HCT116 (cell line): ENCODE measurements around the gene SRL. TPM values are rescaled to one million over a fixed set of nuclear protein-coding genes. Genes with fewer than 3 reads are reported as not detected.

Source experiments
- ATAC-seq: fragments of 200-7000 bp; cut with Tn5 transposase; 2 replicates; pipeline ENCODE4 v1.9.1; 2020; ENCODE audit warnings: mild to moderate bottlenecking, moderate library complexity
- BruUV-seq: library from RNA; stranded (reverse); fragments of 400-500 nt; replicated peaks from 2 replicates; lab custom pipeline; 2021; lab: Mats Ljungman, UMichigan
- CTCF ChIA-PET: fragments of 300-600 bp; sonication (Branson Sonifier 250); formaldehyde crosslinking; loops from one replicate; lab custom pipeline; 2021; ENCODE audit warnings: antibody characterized with exemption; lab: Charles Lee
- POLR2A ChIA-PET: fragments of 300-600, 350-600 bp; sonication (Branson Sonifier 250); formaldehyde crosslinking; loops from one replicate; lab custom pipeline; 2021; ENCODE audit warnings: antibody characterized with exemption; lab: Charles Lee
- RAD21 ChIA-PET, 2 experiments: fragments of 300-600 bp; sonication (Branson Sonifier 250); formaldehyde crosslinking; loops; one replicate each; lab custom pipeline; 2023; ENCODE audit warnings: low total read pairs in 2 of 2; ENCODE audit not compliant: uncharacterized antibody in 2 of 2, unreplicated experiment in 2 of 2, low non-redundant PET in 1 of 2; lab: Charles Lee
- DNase-seq: peaks from one replicate; pipeline ENCODE4 v3.0.0-alpha.2; 2010; ENCODE audit warnings: low read depth, low spot score
- H2AFZ ChIP-seq: fragments of 200-600 bp; shearing (Covaris generic), sonication (generic); 2 replicates; pipeline ENCODE4 v1.6.1; 2017; ENCODE audit warnings: low read depth, mixed run types, mixed read lengths, antibody characterized with exemption, low read length; ENCODE audit not compliant: poor library complexity, severe bottlenecking
- H3K27ac ChIP-seq: 2 replicates; pipeline ENCODE4 v1.5.1; 2012; ENCODE audit warnings: low read depth, low read length
- H3K27me3 ChIP-seq: fragments of 200-600 bp; sonication (generic); 2 replicates; pipeline ENCODE4 v1.6.1; 2016; ENCODE audit warnings: mixed run types, low read length, mixed read lengths; ENCODE audit not compliant: insufficient read depth
- H3K36me3 ChIP-seq, 2 experiments: fragments of 200-500 bp in 1 of 2; fragments of 200-600 bp in 1 of 2; sonication (Bioruptor generic) in 1 of 2; sonication (generic) in 1 of 2; 2 replicates each; pipeline versions ENCODE4 v1.5.1 to v1.6.1; 2014 to 2016; ENCODE audit warnings: low read length in 2 of 2, inconsistent platforms in 1 of 2, mixed read lengths in 1 of 2, mixed run types in 1 of 2; ENCODE audit not compliant: insufficient read depth in 2 of 2, control insufficient read depth in 1 of 2
- H3K4me1 ChIP-seq, 2 experiments: fragments of 200-600 bp in 1 of 2; sonication (generic) in 1 of 2; 2 replicates each; pipeline versions ENCODE4 v1.5.1 to v1.6.1; 2012 to 2017; ENCODE audit warnings: low read length in 2 of 2, inconsistent platforms in 1 of 2, mild to moderate bottlenecking in 1 of 2, mixed read lengths in 1 of 2, mixed run types in 1 of 2, moderate library complexity in 1 of 2; ENCODE audit not compliant: insufficient read depth in 2 of 2, control insufficient read depth in 1 of 2
- H3K4me2 ChIP-seq: fragments of 200-600 bp; sonication (generic); 2 replicates; pipeline ENCODE4 v1.6.1; 2017; ENCODE audit warnings: mixed run types, low read length, mixed read lengths
- H3K4me3 ChIP-seq, 2 experiments: fragments of 200-600 bp in 1 of 2; sonication (generic) in 1 of 2; replicated peaks in 1 of 2; 2 replicates each; pipeline ENCODE4 v1.5.1; 2011 to 2016; ENCODE audit warnings: low read length in 2 of 2, control low read depth in 1 of 2, low read depth in 1 of 2, mild to moderate bottlenecking in 1 of 2, mixed read lengths in 1 of 2, mixed run types in 1 of 2
- H3K79me2 ChIP-seq: fragments of 200-600 bp; sonication (generic); 2 replicates; pipeline ENCODE4 v1.6.1; 2017; ENCODE audit warnings: mild to moderate bottlenecking, mixed run types, low read length, moderate library complexity, mixed read lengths; ENCODE audit not compliant: insufficient read depth
- H3K9ac ChIP-seq: fragments of 200-600 bp; sonication (generic); 2 replicates; pipeline ENCODE4 v1.6.1; 2016; ENCODE audit warnings: low read length, mixed read lengths
- H3K9me2 ChIP-seq: fragments of 200-600 bp; sonication (generic), shearing (Covaris generic); 2 replicates; pipeline ENCODE4 v1.6.1; 2017; ENCODE audit warnings: mixed run types, mild to moderate bottlenecking, moderate library complexity; ENCODE audit not compliant: insufficient read depth
- H3K9me3 ChIP-seq, 2 experiments: fragments of 200-500 bp in 1 of 2; fragments of 200-600 bp in 1 of 2; sonication (Bioruptor generic) in 1 of 2; sonication (generic) in 1 of 2; 2 replicates each; pipeline ENCODE4 v1.6.1; 2014 to 2017; ENCODE audit warnings: low read length in 2 of 2, mixed read lengths in 2 of 2, inconsistent platforms in 1 of 2, low read depth in 1 of 2, mild to moderate bottlenecking in 1 of 2, mixed run types in 1 of 2, moderate library complexity in 1 of 2; ENCODE audit not compliant: control insufficient read depth in 1 of 2, insufficient read depth in 1 of 2
- H4K20me1 ChIP-seq: fragments of 200-600 bp; sonication (generic), shearing (Covaris generic); 2 replicates; pipeline ENCODE4 v1.6.1; 2017; ENCODE audit warnings: mixed run types, mild to moderate bottlenecking, moderate library complexity; ENCODE audit not compliant: insufficient read depth
- CBX3 ChIP-seq: IDR thresholded peaks from 2 replicates; pipeline ENCODE4 v1.6.1; 2012; ENCODE audit warnings: low read depth
- EGR1 ChIP-seq: IDR thresholded peaks from 2 replicates; pipeline ENCODE4 v1.6.1; 2012; ENCODE audit warnings: low read depth
- ELF1 ChIP-seq: IDR thresholded peaks from 2 replicates; pipeline ENCODE4 v1.6.1; 2012; ENCODE audit warnings: low read depth, borderline replicate concordance
- EZH2phosphoT487 ChIP-seq: fragments of 200-600 bp; IDR thresholded peaks from 2 replicates; pipeline ENCODE4 v1.6.1; 2018; ENCODE audit warnings: antibody characterized with exemption, borderline replicate concordance
- FOSL1 ChIP-seq: IDR thresholded peaks from 2 replicates; pipeline ENCODE4 v1.6.1; 2012; ENCODE audit warnings: low read depth
- POLR2A ChIP-seq: IDR thresholded peaks from 2 replicates; pipeline ENCODE4 v1.7.0; 2011; ENCODE audit warnings: borderline replicate concordance; ENCODE audit not compliant: insufficient read depth, insufficient read length; ENCODE audit errors: extremely low read depth
- POLR2AphosphoS5 ChIP-seq: IDR thresholded peaks from 2 replicates; pipeline ENCODE4 v1.6.1; 2011; ENCODE audit warnings: mild to moderate bottlenecking, low read depth, low read length, moderate library complexity
- REST ChIP-seq: IDR thresholded peaks from 2 replicates; pipeline ENCODE4 v1.6.1; 2012; ENCODE audit warnings: low read depth
- SP1 ChIP-seq: IDR thresholded peaks from 2 replicates; pipeline ENCODE4 v1.6.1; 2012; ENCODE audit warnings: low read depth
- SRF ChIP-seq: IDR thresholded peaks from 2 replicates; pipeline ENCODE4 v1.6.1; 2012; ENCODE audit warnings: low read depth
- TCF7L2 ChIP-seq: IDR thresholded peaks from 2 replicates; pipeline ENCODE4 v1.7.0; 2011; ENCODE audit warnings: borderline replicate concordance, inconsistent platforms; ENCODE audit not compliant: insufficient read depth, insufficient read length; ENCODE audit errors: extremely low read depth
- ZFX ChIP-seq: fragments of 450-650 bp; IDR thresholded peaks from 2 replicates; pipeline ENCODE4 v1.6.1; 2017
- ZNF274 ChIP-seq: fragments of 200-500 bp; sonication (Bioruptor generic); IDR thresholded peaks from 2 replicates; pipeline ENCODE4 v1.6.1; 2014; ENCODE audit warnings: mild to moderate bottlenecking, low read depth, low read length, inconsistent platforms
- intact Hi-C: fragments of 100-400 bp; cut with micrococcal nuclease; formaldehyde crosslinking; loops from 2 replicates; pipeline ENCODE4 v1.10.0; 2022
- total RNA-seq: library from RNA; stranded (reverse); gene quantifications from one replicate; pipeline ENCODE4 v1.2.1, GENCODE V29; 2021; ENCODE audit not compliant: unreplicated experiment
- TF ChIP-seq, protein P1 (sequence below), 3 experiments: fragments of 200-600 bp in 1 of 3; sonication (generic) in 1 of 3; IDR thresholded peaks in 2 of 3; conservative IDR thresholded peaks in 1 of 3; 2 replicates each; pipeline ENCODE4 v1.5.1; 2012 to 2017; ENCODE audit warnings: low read depth in 2 of 3, low read length in 2 of 3, antibody characterized with exemption in 1 of 3, borderline replicate concordance in 1 of 3, control low read depth in 1 of 3, mild to moderate bottlenecking in 1 of 3, mixed read lengths in 1 of 3, mixed run types in 1 of 3, moderate library complexity in 1 of 3; ENCODE audit not compliant: insufficient read depth in 1 of 3
- TF ChIP-seq, protein P2 (sequence below): IDR thresholded peaks from 2 replicates; pipeline ENCODE4 v1.6.1; 2012

Gene SRL
- total RNA-seq, 1 experiment from 2014 or later: not detected

DNA sequence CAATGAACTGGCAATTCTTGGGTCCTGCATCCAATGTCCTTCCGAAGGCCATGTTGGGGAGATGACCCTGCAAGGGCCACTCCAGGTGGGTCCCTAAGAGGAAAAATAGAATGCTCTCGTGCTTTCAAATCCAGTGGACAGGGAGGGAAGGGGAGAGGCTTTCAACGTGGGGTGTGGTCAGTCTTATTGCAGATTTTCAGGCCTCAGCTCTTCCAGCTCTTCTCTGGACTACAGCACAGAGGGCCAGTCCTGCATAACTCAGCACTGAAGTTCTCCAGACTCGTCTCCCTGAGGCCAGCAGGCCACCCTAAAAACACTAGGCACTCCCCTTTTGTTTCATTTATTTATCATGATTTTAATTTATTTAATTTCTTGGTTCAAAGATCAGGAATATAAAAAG is 43.1 kb downstream of the SRL start (continued):
- TF ChIP-seq CBX3: no peak

DNA sequence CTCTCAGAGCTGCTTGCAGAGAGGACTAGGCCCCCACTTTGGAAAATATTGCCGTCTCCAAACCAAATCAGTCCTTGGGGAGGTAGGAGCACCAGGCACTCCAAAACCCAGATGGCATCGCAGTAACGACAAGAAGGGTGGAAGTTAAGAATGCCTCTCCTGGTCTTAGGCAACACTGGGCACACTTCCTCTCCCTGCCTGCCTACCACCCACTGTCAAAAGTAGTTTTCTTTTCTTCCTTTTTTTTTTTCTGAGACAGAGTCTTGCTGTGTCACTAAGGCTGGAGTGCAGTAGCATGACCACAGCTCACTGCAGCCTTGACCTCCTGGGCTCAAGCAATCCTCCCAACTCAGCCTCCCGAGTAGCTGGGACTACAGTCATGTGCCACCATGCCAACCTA is 47.2 kb downstream of the SRL start:
- ATAC-seq (no peak), DNase-seq (no peak)
- no peaks in the 10 kb centered on the region for H3K9me2 ChIP-seq
- H3K4me3 ChIP-seq: no peak overlapping the region
- no peaks in the 10 kb centered on the region for H3K9me3 ChIP-seq
- no peaks in the 10 kb centered on the region for H3K36me3 ChIP-seq
- H3K27ac ChIP-seq: no peak overlapping the region
- intact Hi-C loops: no loop called here
- no peaks in the 10 kb centered on the region for H3K27me3 ChIP-seq
- ChIA-PET POLR2A (no interaction called here), RAD21 (no interaction called here), CTCF (no interaction called here)
- TF ChIP-seq, protein P1, sequence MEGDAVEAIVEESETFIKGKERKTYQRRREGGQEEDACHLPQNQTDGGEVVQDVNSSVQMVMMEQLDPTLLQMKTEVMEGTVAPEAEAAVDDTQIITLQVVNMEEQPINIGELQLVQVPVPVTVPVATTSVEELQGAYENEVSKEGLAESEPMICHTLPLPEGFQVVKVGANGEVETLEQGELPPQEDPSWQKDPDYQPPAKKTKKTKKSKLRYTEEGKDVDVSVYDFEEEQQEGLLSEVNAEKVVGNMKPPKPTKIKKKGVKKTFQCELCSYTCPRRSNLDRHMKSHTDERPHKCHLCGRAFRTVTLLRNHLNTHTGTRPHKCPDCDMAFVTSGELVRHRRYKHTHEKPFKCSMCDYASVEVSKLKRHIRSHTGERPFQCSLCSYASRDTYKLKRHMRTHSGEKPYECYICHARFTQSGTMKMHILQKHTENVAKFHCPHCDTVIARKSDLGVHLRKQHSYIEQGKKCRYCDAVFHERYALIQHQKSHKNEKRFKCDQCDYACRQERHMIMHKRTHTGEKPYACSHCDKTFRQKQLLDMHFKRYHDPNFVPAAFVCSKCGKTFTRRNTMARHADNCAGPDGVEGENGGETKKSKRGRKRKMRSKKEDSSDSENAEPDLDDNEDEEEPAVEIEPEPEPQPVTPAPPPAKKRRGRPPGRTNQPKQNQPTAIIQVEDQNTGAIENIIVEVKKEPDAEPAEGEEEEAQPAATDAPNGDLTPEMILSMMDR (IDR thresholded peaks at IDR 0.05 in 2 of 3, conservative IDR thresholded peaks at IDR 0.05 in 1 of 3; ENCODE audit: borderline replicate concordance in 1 of 3, insufficient read depth in 1 of 3, low read depth in 2 of 3, low read length in 2 of 3): no peak
- TF ChIP-seq ZFX (no peak), SRF (no peak), ELF1 (no peak), POLR2A (no peak), SP1 (no peak), EZH2phosphoT487 (no peak), ZNF274 (no peak), FOSL1 (no peak), POLR2AphosphoS5 (no peak), REST (no peak), TCF7L2 (no peak), EGR1 (no peak)
- TF ChIP-seq, protein P2, sequence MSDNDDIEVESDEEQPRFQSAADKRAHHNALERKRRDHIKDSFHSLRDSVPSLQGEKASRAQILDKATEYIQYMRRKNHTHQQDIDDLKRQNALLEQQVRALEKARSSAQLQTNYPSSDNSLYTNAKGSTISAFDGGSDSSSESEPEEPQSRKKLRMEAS: no peak
- no peak overlapping the region for H3K4me2 ChIP-seq
- H3K4me1 ChIP-seq: no peaks in the 10 kb centered on the region
- no peaks in the 10 kb centered on the region for H3K79me2 ChIP-seq
- no peak overlapping the region for H2AFZ ChIP-seq
- BruUV-seq: no TSS peak
- no peak overlapping the region for H3K9ac ChIP-seq
- H4K20me1 ChIP-seq: no peaks in the 10 kb centered on the region
